Keratinocyte (primary cell): ENCODE data around the gene PEA15. TPM values are rescaled to one million over a fixed set of nuclear protein-coding genes. Genes with fewer than 3 reads are reported as not detected.

Experiments
- DNase-seq: peaks from one replicate; pipeline ENCODE4 v3.0.0-alpha.2; 2011; ENCODE audit warnings: low read depth, missing footprints, low spot score
- FAIRE-seq: peaks from 2 replicates; lab custom pipeline; 2011; peaks lifted over from hg19 to GRCh38; lab: Jason Lieb, UNC
- H2AFZ ChIP-seq: 2 replicates; pipeline ENCODE4 v1.6.0; 2012; ENCODE audit warnings: low read length, control low read depth, inconsistent platforms; ENCODE audit not compliant: control insufficient read depth
- H3K27ac ChIP-seq: 2 replicates; pipeline ENCODE4 v1.5.1; 2011; ENCODE audit warnings: low read length; ENCODE audit not compliant: control insufficient read depth, insufficient read depth
- H3K27me3 ChIP-seq: 3 replicates; pipeline ENCODE4 v1.6.0; 2011; ENCODE audit warnings: low read length; ENCODE audit not compliant: control insufficient read depth, insufficient read depth; ENCODE audit errors: extremely low read depth
- H3K36me3 ChIP-seq, 2 experiments: 2 replicates in 1 of 2; 3 replicates in 1 of 2; pipeline ENCODE4 v1.5.1; 2011; ENCODE audit warnings: low read length in 2 of 2, mild to moderate bottlenecking in 1 of 2; ENCODE audit not compliant: control insufficient read depth in 2 of 2, insufficient read depth in 2 of 2; ENCODE audit errors: extremely low read depth in 1 of 2
- H3K4me1 ChIP-seq: 3 replicates; pipeline ENCODE4 v1.5.1; 2011; ENCODE audit warnings: low read length; ENCODE audit not compliant: control insufficient read depth, insufficient read depth; ENCODE audit errors: extremely low read depth
- H3K4me2 ChIP-seq: 3 replicates; pipeline ENCODE4 v1.6.0; 2011; ENCODE audit warnings: low read depth, low read length; ENCODE audit not compliant: control insufficient read depth, insufficient read depth; ENCODE audit errors: extremely low read depth
- H3K4me3 ChIP-seq, 3 experiments: fragments of 200-600 bp in 1 of 3; sonication (generic) in 1 of 3; 2 replicates in 2 of 3; 3 replicates in 1 of 3; pipeline ENCODE4 v1.5.1; 2011 to 2016; ENCODE audit warnings: low read length in 3 of 3, mild to moderate bottlenecking in 3 of 3, control low read depth in 2 of 3, inconsistent platforms in 1 of 3, low read depth in 1 of 3, mixed read lengths in 1 of 3, mixed run types in 1 of 3, moderate library complexity in 1 of 3; ENCODE audit not compliant: control insufficient read depth in 2 of 3, insufficient read depth in 2 of 3; ENCODE audit errors: extremely low read depth in 1 of 3
- H3K79me2 ChIP-seq: 2 replicates; pipeline ENCODE4 v1.6.0; 2012; ENCODE audit warnings: low read length; ENCODE audit not compliant: control insufficient read depth, insufficient read depth
- H3K9ac ChIP-seq: 3 replicates; pipeline ENCODE4 v1.6.0; 2011; ENCODE audit warnings: low read length; ENCODE audit not compliant: control insufficient read depth, insufficient read depth; ENCODE audit errors: extremely low read depth
- H3K9me1 ChIP-seq: 3 replicates; pipeline ENCODE4 v1.6.0; 2011; ENCODE audit warnings: low read length; ENCODE audit not compliant: control insufficient read depth, insufficient read depth; ENCODE audit errors: extremely low read depth
- H3K9me3 ChIP-seq: 2 replicates; pipeline ENCODE4 v1.5.1; 2012; ENCODE audit warnings: low read depth, low read length; ENCODE audit not compliant: control insufficient read depth
- H4K20me1 ChIP-seq: 3 replicates; pipeline ENCODE4 v1.6.0; 2011; ENCODE audit warnings: low read length; ENCODE audit not compliant: control insufficient read depth, insufficient read depth; ENCODE audit errors: extremely low read depth
- EZH2 ChIP-seq: IDR thresholded peaks from one replicate; pipeline ENCODE4 v1.6.1; 2012; ENCODE audit warnings: inconsistent platforms, mild to moderate bottlenecking, low read length, moderate library complexity
- dilution Hi-C: fragments of 300-500 bp; cut with MboI; formaldehyde crosslinking; loops from one replicate; pipeline ENCODE4 v1.7.0; 2020; ENCODE audit warnings: low sequenced_read_pairs; ENCODE audit not compliant: extremely low pct_ligation_motif_present
- polyA plus RNA-seq, 5 experiments: library from polyadenylated mRNA; depleted of rRNA in 3 of 5; stranded (reverse) in 3 of 5; stranded (forward) in 1 of 5; unstranded in 1 of 5; fragments of >200 nt; gene quantifications; 1 replicate in 1 of 5; 2 replicates in 3 of 5; 3 replicates in 1 of 5; pipeline versions ENCODE4 v1.2.1 to v1.2.3, GENCODE V29; 2011 to 2012; ENCODE audit warnings: missing spikeins in 2 of 5, low read depth in 1 of 5, low replicate concordance in 1 of 5
- TF ChIP-seq, protein P1 (sequence below), 3 experiments: IDR thresholded peaks in 1 of 3; conservative IDR thresholded peaks in 1 of 3; optimal IDR thresholded peaks in 1 of 3; 2 replicates in 2 of 3; 3 replicates in 1 of 3; pipeline versions ENCODE3 to v1.5.1; 2011; ENCODE audit warnings: low read length in 3 of 3, mild to moderate bottlenecking in 3 of 3, moderate library complexity in 2 of 3, control low read depth in 1 of 3, inconsistent platforms in 1 of 3; ENCODE audit not compliant: insufficient read depth in 2 of 3; ENCODE audit errors: extremely low read depth in 1 of 3

The PEA15 gene
- polyA plus RNA-seq, 1 donor (not counting 4 experiments of a cell fraction or from before 2014, with no cell fraction given) = 367 TPM

DNA sequence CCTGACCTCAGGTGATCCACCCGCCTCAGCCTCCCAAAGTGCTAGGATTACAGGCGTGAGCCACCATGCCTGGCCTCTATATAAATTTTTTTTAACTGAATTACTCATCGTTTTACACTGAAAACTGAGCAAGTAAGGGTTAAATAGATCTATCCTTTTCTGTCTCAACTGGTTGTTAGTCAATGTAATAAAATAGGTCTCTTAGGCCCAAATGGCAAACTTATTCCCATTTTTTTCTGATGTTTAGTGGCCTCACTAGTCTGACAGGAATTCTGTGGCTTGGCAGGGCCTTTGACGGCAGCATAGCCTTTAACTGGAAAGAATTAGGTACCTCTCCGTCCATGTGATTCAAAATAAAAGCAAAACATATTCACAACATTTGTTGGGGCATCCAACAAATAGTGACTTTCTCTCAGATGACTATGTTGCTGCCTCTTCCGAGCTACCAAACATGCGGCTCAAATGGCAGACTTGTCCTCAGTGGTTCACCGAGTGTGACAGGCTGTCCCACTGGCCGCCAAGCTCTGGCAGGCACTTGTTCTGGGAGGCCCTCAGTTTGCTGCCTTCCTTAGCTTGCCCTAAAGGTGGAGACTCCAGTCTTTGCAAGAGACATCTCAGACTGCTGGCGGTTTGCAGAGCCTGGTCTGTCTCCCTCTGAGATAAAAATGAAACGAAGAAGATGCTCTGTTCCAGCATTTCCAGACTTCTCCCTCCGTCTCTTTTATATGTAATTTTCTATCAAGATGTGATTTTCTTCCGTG lies 36.4 kb upstream of the PEA15 start:
- Histone ChIP-seq H3K36me3 (no peaks in the 10 kb centered on the region), H3K4me2 (no peak overlapping the region), H3K9me3 (no peaks in the 10 kb centered on the region), H3K79me2 (no peaks in the 10 kb centered on the region), H4K20me1 (no peaks in the 10 kb centered on the region), H3K4me1 (peaks cover 8% of the 10 kb centered on the region), H3K9ac (no peak overlapping the region), H2AFZ (no peak overlapping the region), H3K27me3 (peaks cover 2% of the 10 kb centered on the region), H3K9me1 (no peaks in the 10 kb centered on the region), H3K4me3 (no peak overlapping the region), H3K27ac (no peak overlapping the region)
- TF ChIP-seq EZH2 = no peak
- TF ChIP-seq, protein P1, sequence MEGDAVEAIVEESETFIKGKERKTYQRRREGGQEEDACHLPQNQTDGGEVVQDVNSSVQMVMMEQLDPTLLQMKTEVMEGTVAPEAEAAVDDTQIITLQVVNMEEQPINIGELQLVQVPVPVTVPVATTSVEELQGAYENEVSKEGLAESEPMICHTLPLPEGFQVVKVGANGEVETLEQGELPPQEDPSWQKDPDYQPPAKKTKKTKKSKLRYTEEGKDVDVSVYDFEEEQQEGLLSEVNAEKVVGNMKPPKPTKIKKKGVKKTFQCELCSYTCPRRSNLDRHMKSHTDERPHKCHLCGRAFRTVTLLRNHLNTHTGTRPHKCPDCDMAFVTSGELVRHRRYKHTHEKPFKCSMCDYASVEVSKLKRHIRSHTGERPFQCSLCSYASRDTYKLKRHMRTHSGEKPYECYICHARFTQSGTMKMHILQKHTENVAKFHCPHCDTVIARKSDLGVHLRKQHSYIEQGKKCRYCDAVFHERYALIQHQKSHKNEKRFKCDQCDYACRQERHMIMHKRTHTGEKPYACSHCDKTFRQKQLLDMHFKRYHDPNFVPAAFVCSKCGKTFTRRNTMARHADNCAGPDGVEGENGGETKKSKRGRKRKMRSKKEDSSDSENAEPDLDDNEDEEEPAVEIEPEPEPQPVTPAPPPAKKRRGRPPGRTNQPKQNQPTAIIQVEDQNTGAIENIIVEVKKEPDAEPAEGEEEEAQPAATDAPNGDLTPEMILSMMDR (optimal IDR thresholded peaks at IDR 0.05 in 1 of 3, IDR thresholded peaks at IDR 0.05 in 1 of 3, conservative IDR thresholded peaks at IDR 0.05 in 1 of 3; ENCODE audit: extremely low read depth in 1 of 3, insufficient read depth in 2 of 3, low read length in 3 of 3) = no peak
- dilution Hi-C loops = no loop called here
- no peak for DNase-seq
- FAIRE-seq = no peak

DNA sequence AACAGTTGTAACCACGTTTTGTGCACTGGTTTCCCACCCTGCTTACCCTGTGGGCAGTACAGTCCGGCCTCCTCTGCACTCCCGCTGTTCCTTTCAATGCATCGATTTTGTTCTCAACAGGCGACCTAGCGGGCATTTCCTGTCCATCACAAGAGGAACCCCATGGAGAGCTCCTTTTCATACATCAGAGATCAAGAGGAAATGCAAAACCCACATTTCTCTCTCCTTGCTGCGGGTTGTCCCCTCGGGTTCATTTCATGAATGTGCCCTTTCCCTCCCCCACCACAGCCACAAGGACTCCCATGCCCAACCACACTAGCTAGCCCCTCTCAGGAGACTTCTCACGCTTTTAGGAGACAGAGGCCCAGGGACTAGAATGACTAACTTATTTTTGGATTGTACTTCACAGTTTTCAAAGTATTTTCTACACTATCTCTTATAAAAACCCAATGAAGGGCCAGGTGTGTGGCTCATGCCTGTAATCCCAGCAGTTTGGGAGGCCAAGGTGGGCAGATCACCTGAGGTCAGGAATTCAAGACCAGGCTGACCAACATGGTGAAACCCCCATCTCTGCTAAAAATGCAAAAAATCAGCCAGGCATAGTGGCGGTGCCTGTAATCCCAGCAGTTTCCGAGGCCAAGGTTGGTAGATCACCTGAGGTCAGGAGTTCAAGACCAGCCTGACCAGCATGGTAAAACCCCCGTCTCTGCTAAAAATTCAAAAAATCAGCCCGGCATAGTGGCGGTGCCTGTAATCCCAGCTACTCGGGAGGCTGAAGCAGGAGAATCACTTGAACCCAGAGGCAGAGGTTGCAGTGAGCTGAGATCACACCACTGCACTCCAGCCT lies 35.4 kb upstream of the PEA15 start:
- dilution Hi-C loops = no loop called here
- H3K9me1 ChIP-seq = no peaks in the 10 kb centered on the region
- H3K4me3 ChIP-seq = no peak overlapping the region
- no peaks in the 10 kb centered on the region for H3K79me2 ChIP-seq
- H3K27ac ChIP-seq = no peak overlapping the region
- TF ChIP-seq, protein P1 (optimal IDR thresholded peaks at IDR 0.05 in 1 of 3, IDR thresholded peaks at IDR 0.05 in 1 of 3, conservative IDR thresholded peaks at IDR 0.05 in 1 of 3; ENCODE audit: extremely low read depth in 1 of 3, insufficient read depth in 2 of 3, low read length in 3 of 3) = no peak
- TF ChIP-seq EZH2 = no peak
- H3K36me3 ChIP-seq = no peaks in the 10 kb centered on the region
- no peaks in the 10 kb centered on the region for H3K9me3 ChIP-seq
- H3K27me3 ChIP-seq = peaks cover 2% of the 10 kb centered on the region
- H3K4me1 ChIP-seq = peaks cover 8% of the 10 kb centered on the region
- H3K4me2 ChIP-seq = no peak overlapping the region
- no peak overlapping the region for H3K9ac ChIP-seq
- DNase-seq (no peak), FAIRE-seq (no peak)
- H2AFZ ChIP-seq = no peak overlapping the region
- no peaks in the 10 kb centered on the region for H4K20me1 ChIP-seq
